A549 (cell line): ENCODE data around the gene ARFGAP2. TPM values are rescaled to one million over a fixed set of nuclear protein-coding genes. Genes with fewer than 3 reads are reported as not detected.

Experiments used
- ATAC-seq, 2 experiments: fragments of 200-7000 bp in 1 of 2; fragments of >200 bp in 1 of 2; cut with Nextera tagmentation in 1 of 2; cut with Tn5 transposase in 1 of 2; 3 replicates each; pipeline versions ENCODE4 v1.8.0 to v1.9.1; 2018 to 2020; ENCODE audit warnings: mild to moderate bottlenecking in 1 of 2, moderate library complexity in 1 of 2
- CTCF ChIA-PET: fragments of 300-600 bp; sonication (Branson Sonifier 250); formaldehyde crosslinking; extraction: SDS; loops from one replicate; lab custom pipeline; 2021; ENCODE audit warnings: antibody characterized with exemption, inconsistent platforms; lab: Yijun Ruan, JAX
- POLR2A ChIA-PET: fragments of 350-600 bp; formaldehyde crosslinking; extraction: SDS; loops from one replicate; lab custom pipeline; 2021; ENCODE audit warnings: antibody characterized with exemption, inconsistent platforms; lab: Yijun Ruan, JAX
- DNase-seq, 2 experiments: peaks; one replicate each; pipeline versions ENCODE4 v3.0.0 to v3.0.0-alpha.2; 2011 to 2016; ENCODE audit warnings: low read depth in 1 of 2, low spot score in 1 of 2
- FAIRE-seq: peaks from 2 replicates; lab custom pipeline; 2011; peaks lifted over from hg19 to GRCh38; lab: Jason Lieb, UNC
- H3K27ac ChIP-seq, 2 experiments: fragments of >200 bp; sonication (Bioruptor Twin); formaldehyde crosslinking; 3 replicates each; pipeline ENCODE4 v1.5.1; 2016 to 2017
- H3K4me1 ChIP-seq: fragments of >200 bp; sonication (Bioruptor Twin); formaldehyde crosslinking; 3 replicates; pipeline ENCODE4 v1.6.1; 2016
- H3K4me2 ChIP-seq: fragments of >200 bp; sonication (Bioruptor Twin); formaldehyde crosslinking; 3 replicates; pipeline ENCODE4 v1.6.1; 2016
- H3K4me3 ChIP-seq: fragments of >200 bp; sonication (Bioruptor Twin); formaldehyde crosslinking; 3 replicates; pipeline ENCODE4 v1.5.1; 2016
- H3K9me3 ChIP-seq: fragments of >200 bp; sonication (Bioruptor Twin); formaldehyde crosslinking; 3 replicates; pipeline ENCODE4 v1.6.1; 2016
- CEBPB ChIP-seq, 2 experiments: fragments of >200 bp in 1 of 2; sonication (Bioruptor Twin) in 1 of 2; formaldehyde crosslinking in 1 of 2; IDR thresholded peaks; 2 replicates each; pipeline ENCODE4 v1.6.1; 2012 to 2016
- FOSL2 ChIP-seq, 2 experiments: fragments of 450-650 bp in 1 of 2; fragments of >200 bp in 1 of 2; sonication (Bioruptor Twin) in 1 of 2; formaldehyde crosslinking; IDR thresholded peaks; 2 replicates each; pipeline versions ENCODE4 v1.5.0 to v1.6.1; 2016 to 2020; ENCODE audit warnings: mild to moderate bottlenecking in 1 of 2, moderate library complexity in 1 of 2
- HOXA7 ChIP-seq: fragments of 250-450 bp; sonication (Bioruptor Pico); IDR thresholded peaks from 2 replicates; pipeline ENCODE4 v1.5.0; 2020; ENCODE audit warnings: mild to moderate bottlenecking, moderate library complexity
- JUN ChIP-seq, 2 experiments: fragments of >200 bp; sonication (Bioruptor Twin); formaldehyde crosslinking; IDR thresholded peaks; 2 replicates in 1 of 2; 3 replicates in 1 of 2; pipeline ENCODE4 v1.6.1; 2016 to 2017
- JUNB ChIP-seq: fragments of >200 bp; sonication (Bioruptor Twin); formaldehyde crosslinking; IDR thresholded peaks from 2 replicates; pipeline ENCODE4 v1.6.1; 2016
- MYC ChIP-seq: IDR thresholded peaks from 2 replicates; pipeline ENCODE4 v1.6.1; 2012; ENCODE audit warnings: mild to moderate bottlenecking, inconsistent platforms, low read length, improper control_type of control experiment, borderline replicate concordance
- POLR2AphosphoS2 ChIP-seq: conservative IDR thresholded peaks from 2 replicates; pipeline ENCODE4 v1.6.1; 2012; ENCODE audit warnings: low read length, improper control_type of control experiment, inconsistent platforms
- RCOR1 ChIP-seq: fragments of 150-350 bp; IDR thresholded peaks from 2 replicates; pipeline ENCODE4 v1.6.1; 2014; ENCODE audit warnings: antibody characterized with exemption, low read length, low read depth
- RFX5 ChIP-seq: fragments of 450-650 bp; IDR thresholded peaks from 2 replicates; pipeline ENCODE4 v1.7.1; 2014; ENCODE audit warnings: antibody characterized with exemption, mild to moderate bottlenecking, moderate library complexity
- RNF2 ChIP-seq: fragments of 200-600 bp; sonication (generic); IDR thresholded peaks from 2 replicates; pipeline ENCODE4 v1.6.1; 2016; ENCODE audit warnings: low read depth, mild to moderate bottlenecking, antibody characterized with exemption, moderate library complexity, borderline replicate concordance
- SMC3 ChIP-seq: fragments of >200 bp; sonication (Bioruptor Twin); formaldehyde crosslinking; IDR thresholded peaks from 3 replicates; pipeline ENCODE4 v1.6.1; 2018; ENCODE audit warnings: inconsistent platforms
- TFCP2L1 ChIP-seq: fragments of 250-450 bp; sonication (Bioruptor Pico); IDR thresholded peaks from 2 replicates; pipeline ENCODE4 v1.5.0; 2021; ENCODE audit warnings: mild to moderate bottlenecking
- ZFP36 ChIP-seq: fragments of 450-650 bp; IDR thresholded peaks from 2 replicates; pipeline ENCODE4 v1.6.1; 2014; ENCODE audit warnings: borderline replicate concordance; ENCODE audit not compliant: partially characterized antibody
- ZSCAN20 ChIP-seq: fragments of 250-450 bp; sonication (Bioruptor Pico); IDR thresholded peaks from 2 replicates; pipeline ENCODE4 v1.8.0; 2022; ENCODE audit warnings: mild to moderate bottlenecking, moderate library complexity
- whole genome bisulfite sequencing: methylation state at CpG from one replicate; pipeline ENCODE4 v1.1.6; 2017; ENCODE audit errors: missing lambda C conversion rate; 5-methylcytosine and 5-hydroxymethylcytosine counted together
- polyA plus RNA-seq, 4 experiments: library from polyadenylated mRNA; depleted of rRNA in 3 of 4; stranded (reverse); fragments of >200 nt; fragmentation: RNase III in 1 of 4; extraction: RNeasy Plus Mini Kit Qiagen cat#74134 plus additional on column Dnase treatment in 1 of 4; gene quantifications; 2 replicates in 3 of 4; 3 replicates in 1 of 4; pipeline ENCODE4 v1.2.3, GENCODE V29; 2011 to 2017
- TF ChIP-seq, protein P1 (sequence below): IDR thresholded peaks from 2 replicates; pipeline ENCODE4 v1.6.1; 2012
- TF ChIP-seq, protein P2 (sequence below): fragments of 200-600 bp; sonication (generic); IDR thresholded peaks from 2 replicates; pipeline ENCODE4 v1.6.1; 2016; ENCODE audit warnings: antibody characterized with exemption, mild to moderate bottlenecking, moderate library complexity
- TF ChIP-seq, protein P3 (sequence below): fragments of >200 bp; sonication (Bioruptor Twin); formaldehyde crosslinking; IDR thresholded peaks from 3 replicates; pipeline ENCODE4 v1.5.1; 2016
- TF ChIP-seq, protein P4 (sequence below): IDR thresholded peaks from 2 replicates; pipeline ENCODE4 v1.6.1; 2012; ENCODE audit warnings: low read depth, borderline replicate concordance

Gene ARFGAP2
- polyA plus RNA-seq, 2 of the 4 experiments (the other 2 are of a cell fraction): 29.5 to 34.0 TPM

DNA sequence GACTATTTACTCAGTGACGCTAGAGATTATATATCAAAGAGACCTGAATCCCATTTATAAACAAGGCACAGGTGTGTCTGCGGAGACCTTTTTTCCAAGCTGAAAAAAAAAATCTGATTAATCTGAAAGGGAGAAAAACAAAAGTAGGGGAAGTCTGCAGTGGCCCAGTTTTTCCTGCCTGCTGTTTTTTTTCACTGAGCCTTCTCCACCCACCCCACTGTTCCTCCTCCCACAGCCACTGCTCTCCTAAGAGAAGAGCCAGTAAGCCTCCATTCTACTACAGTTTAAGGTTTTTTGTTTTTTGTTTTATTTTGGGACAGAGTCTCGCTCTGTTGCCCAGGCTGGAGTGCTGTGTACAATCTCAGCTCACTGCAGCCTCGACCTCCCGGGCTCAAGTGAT lies 18.4 kb downstream of the ARFGAP2 start:
- H3K4me1 ChIP-seq: no peaks in the 10 kb centered on the region
- TF ChIP-seq HOXA7 (CRISPR knock-in tag) (no peak), RCOR1 (no peak), RNF2 (no peak), POLR2AphosphoS2 (no peak), JUN (IDR thresholded peaks at IDR 0.05) (no peak), RFX5 (no peak), CEBPB (IDR thresholded peaks at IDR 0.05) (no peak)
- TF ChIP-seq, protein P1, sequence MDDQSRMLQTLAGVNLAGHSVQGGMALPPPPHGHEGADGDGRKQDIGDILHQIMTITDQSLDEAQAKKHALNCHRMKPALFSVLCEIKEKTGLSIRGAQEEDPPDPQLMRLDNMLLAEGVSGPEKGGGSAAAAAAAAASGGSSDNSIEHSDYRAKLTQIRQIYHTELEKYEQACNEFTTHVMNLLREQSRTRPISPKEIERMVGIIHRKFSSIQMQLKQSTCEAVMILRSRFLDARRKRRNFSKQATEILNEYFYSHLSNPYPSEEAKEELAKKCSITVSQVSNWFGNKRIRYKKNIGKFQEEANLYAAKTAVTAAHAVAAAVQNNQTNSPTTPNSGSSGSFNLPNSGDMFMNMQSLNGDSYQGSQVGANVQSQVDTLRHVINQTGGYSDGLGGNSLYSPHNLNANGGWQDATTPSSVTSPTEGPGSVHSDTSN: no peak
- TF ChIP-seq, protein P2, sequence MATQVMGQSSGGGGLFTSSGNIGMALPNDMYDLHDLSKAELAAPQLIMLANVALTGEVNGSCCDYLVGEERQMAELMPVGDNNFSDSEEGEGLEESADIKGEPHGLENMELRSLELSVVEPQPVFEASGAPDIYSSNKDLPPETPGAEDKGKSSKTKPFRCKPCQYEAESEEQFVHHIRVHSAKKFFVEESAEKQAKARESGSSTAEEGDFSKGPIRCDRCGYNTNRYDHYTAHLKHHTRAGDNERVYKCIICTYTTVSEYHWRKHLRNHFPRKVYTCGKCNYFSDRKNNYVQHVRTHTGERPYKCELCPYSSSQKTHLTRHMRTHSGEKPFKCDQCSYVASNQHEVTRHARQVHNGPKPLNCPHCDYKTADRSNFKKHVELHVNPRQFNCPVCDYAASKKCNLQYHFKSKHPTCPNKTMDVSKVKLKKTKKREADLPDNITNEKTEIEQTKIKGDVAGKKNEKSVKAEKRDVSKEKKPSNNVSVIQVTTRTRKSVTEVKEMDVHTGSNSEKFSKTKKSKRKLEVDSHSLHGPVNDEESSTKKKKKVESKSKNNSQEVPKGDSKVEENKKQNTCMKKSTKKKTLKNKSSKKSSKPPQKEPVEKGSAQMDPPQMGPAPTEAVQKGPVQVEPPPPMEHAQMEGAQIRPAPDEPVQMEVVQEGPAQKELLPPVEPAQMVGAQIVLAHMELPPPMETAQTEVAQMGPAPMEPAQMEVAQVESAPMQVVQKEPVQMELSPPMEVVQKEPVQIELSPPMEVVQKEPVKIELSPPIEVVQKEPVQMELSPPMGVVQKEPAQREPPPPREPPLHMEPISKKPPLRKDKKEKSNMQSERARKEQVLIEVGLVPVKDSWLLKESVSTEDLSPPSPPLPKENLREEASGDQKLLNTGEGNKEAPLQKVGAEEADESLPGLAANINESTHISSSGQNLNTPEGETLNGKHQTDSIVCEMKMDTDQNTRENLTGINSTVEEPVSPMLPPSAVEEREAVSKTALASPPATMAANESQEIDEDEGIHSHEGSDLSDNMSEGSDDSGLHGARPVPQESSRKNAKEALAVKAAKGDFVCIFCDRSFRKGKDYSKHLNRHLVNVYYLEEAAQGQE: no peak
- TF ChIP-seq, protein P3, sequence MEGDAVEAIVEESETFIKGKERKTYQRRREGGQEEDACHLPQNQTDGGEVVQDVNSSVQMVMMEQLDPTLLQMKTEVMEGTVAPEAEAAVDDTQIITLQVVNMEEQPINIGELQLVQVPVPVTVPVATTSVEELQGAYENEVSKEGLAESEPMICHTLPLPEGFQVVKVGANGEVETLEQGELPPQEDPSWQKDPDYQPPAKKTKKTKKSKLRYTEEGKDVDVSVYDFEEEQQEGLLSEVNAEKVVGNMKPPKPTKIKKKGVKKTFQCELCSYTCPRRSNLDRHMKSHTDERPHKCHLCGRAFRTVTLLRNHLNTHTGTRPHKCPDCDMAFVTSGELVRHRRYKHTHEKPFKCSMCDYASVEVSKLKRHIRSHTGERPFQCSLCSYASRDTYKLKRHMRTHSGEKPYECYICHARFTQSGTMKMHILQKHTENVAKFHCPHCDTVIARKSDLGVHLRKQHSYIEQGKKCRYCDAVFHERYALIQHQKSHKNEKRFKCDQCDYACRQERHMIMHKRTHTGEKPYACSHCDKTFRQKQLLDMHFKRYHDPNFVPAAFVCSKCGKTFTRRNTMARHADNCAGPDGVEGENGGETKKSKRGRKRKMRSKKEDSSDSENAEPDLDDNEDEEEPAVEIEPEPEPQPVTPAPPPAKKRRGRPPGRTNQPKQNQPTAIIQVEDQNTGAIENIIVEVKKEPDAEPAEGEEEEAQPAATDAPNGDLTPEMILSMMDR: no peak
- TF ChIP-seq, protein P4, sequence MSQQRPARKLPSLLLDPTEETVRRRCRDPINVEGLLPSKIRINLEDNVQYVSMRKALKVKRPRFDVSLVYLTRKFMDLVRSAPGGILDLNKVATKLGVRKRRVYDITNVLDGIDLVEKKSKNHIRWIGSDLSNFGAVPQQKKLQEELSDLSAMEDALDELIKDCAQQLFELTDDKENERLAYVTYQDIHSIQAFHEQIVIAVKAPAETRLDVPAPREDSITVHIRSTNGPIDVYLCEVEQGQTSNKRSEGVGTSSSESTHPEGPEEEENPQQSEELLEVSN: no peak
- TF ChIP-seq, all 56 proteins: peak for 0
- no peak for ATAC-seq
- DNase-seq: no peak
- H3K27ac ChIP-seq: no peak overlapping the region
- ChIA-PET POLR2A (no interaction called here), CTCF (interaction anchor here (1.2 kb wide), 1 partner anchor 14 kb away, joined by 7 read pairs; no protein-coding TSS in a partner anchor)
- H3K4me2 ChIP-seq: no peak overlapping the region
- no peaks in the 10 kb centered on the region for H3K9me3 ChIP-seq
- no peak overlapping the region for H3K4me3 ChIP-seq
- FAIRE-seq: no peak
- WGBS: 97% methylated on average over 5 of the region's 5 CpGs

DNA sequence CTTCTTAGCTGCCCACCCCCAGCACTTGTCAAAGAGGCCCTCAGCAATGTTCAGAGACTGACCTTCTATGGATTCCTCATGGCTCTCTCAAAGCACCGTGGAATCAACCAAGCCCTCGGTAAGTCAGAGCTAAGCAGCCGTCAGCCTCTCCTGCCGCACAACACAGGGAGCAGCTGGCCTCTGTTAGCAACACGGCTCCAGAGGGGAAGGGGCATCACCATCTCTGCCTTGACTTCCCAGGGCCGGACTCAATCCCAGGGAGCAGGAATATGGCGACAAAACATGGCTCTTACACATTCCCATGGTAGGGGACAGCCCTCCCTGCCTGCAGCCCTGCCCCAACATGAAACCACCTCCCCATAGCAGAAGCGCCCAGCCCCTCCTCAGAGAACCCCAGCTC lies 18.9 kb downstream of the ARFGAP2 start:
- WGBS: 81% methylated on average over 8 of the region's 8 CpGs
- CTCF ChIA-PET: interaction anchor here (0.7 to 1.2 kb wide), 2 partner anchors 14 to 262 kb away, joined by 3 to 7 read pairs; no protein-coding TSS in a partner anchor

More for the DNA sequence above, 18.9 kb downstream of the ARFGAP2 start:
- ATAC-seq (no peak), DNase-seq (no peak), FAIRE-seq (no peak)
- TF ChIP-seq, protein P1: no peak
- TF ChIP-seq JUNB: no peak
- no peak for TF ChIP-seq FOSL2 (IDR thresholded peaks at IDR 0.05)
- no peak for TF ChIP-seq FOSL2 (CRISPR knock-in tag; IDR thresholded peaks at IDR 0.05)
- TF ChIP-seq MYC: no peak
- TF ChIP-seq SMC3: no peak
- TF ChIP-seq RNF2: no peak
- TF ChIP-seq TFCP2L1 (CRISPR knock-in tag): no peak
- no peak for TF ChIP-seq ZSCAN20 (CRISPR knock-in tag)
- TF ChIP-seq ZFP36: no peak
- Histone ChIP-seq H3K4me2 (no peak overlapping the region), H3K4me1 (no peaks in the 10 kb centered on the region), H3K9me3 (no peaks in the 10 kb centered on the region), H3K4me3 (no peak overlapping the region), H3K27ac (no peak overlapping the region)
- POLR2A ChIA-PET: no interaction called here
